Measurements from ENCODE around the gene GPR153.

Gene GPR153

GRCh38 chr1:6286266-6286665, 25.4 kb upstream of the GPR153 start:
- no peak for DNase-seq (ENCODE audit: low spot score)

GRCh38 chr1:6285336-6285735, 24.4 kb upstream of the GPR153 start:
- DNase-seq (ENCODE audit: low spot score), result no peak

DNA sequence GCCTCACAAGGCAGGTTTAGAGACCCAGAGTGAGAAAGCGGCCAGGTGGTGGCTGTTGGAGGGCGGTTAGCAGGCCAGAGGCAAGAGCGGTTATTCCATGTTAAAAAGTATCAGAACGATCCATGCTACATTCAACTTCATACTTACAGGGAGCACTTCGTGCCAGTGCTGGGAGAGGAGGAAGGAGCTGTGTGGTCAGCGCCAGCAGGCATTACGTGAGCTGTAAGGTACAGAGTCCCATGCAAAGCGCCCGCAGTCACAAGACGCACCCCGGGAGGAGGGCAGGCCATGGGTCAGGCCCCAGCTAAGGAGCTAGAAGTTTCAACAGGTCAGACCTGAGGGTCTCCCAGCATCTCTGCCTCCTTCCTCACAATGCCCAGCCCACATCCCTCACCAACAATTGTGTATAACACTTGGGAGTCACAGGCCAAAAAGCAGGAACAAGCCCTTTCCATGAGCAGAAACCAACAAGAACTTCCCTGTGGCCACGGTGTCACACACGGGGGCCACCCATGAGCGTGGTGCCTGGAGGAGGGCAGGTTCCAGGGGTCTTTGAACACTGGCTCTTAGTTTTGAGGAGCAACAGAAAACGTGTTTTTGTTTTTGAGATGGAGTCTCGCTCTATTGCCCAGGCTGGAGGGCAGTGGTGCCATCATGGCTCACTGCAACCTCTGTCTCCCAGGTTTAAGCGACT, 21.8 kb upstream of the GPR153 start:
- DNase-seq (ENCODE audit: low spot score), result no peak

GRCh38 chr1:6281511-6282402, 20.9 kb upstream of the GPR153 start:
- no peak for DNase-seq (ENCODE audit: low spot score)

DNA sequence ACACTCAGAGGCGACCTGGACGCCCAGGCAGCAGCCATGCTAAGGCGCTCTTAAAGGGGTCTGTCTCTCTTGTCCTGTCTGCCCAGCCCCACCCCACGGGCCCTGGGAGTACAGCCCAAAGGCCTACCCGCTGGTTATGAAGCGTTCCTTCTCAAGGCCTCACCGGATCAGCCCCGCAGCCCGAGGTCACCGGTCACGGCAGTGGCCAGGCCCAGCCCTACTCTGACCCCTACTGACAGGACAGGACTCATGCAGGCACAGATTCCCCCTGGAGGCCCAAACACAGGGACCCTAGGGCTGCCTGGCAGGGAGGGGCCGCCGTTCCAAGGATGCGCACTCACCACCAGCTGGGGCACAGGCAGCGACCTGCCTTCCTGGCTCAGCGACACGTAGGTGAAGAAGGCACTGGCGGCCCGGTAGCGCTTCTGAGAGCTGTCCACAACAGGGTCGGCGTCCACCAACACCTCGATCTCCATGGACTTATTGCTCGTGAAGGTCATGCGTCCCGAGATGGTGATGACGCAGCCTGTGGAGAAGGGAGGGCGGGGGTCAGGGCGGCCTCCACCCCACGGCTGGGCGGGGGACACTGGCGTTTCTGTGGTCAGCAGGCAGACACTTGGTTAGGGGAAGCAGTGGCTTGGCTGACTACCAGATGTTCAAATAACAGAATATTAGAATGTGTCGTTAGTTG, 20.0 kb upstream of the GPR153 start:
- no peak for DNase-seq (ENCODE audit: low spot score)

DNA sequence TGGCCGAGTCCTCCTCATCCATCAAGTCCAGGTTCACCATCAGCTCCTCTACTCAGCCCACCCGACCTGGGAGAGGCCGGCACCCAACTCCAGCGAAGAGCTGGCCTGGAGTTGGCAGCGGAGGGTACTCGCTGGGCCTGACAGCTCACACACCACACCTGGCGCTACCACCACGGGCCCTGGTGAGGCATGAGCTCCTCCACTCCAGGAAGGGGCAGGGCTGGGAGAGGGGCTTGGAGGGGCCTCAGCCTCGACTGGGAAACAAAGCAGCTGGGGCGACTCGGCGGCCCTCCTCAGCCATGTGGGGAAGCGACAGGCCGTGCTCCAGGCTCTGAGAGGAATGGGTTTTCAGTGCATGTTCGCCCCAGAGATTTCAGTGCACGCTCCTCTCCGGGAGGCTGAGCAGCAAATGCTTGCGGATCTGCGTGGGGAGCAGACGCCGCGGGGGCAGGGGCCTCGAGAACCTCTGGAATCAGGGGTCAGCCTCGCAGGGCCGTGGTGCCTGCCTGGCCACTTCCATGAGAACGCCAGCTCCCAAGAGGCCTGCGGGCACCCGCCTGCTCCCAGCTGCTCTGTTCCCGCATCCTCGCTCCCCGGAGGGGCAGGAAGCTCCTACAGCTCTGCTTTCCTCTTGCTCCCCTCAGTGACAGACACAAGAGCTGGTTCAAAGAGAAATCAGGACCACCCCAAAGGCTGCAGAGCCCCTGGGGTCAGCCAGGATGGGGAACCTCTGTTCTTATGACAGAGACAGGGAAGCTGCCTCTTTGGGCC, 18.9 kb upstream of the GPR153 start:
- DNase-seq (ENCODE audit: low spot score), result no peak

- no peak for DNase-seq (ENCODE audit: low spot score)
These were observed 18.2 kb upstream of the GPR153 start for GRCh38 chr1:6279066-6279465.

- DNase-seq (ENCODE audit: low spot score), result no peak
These were observed 17.4 kb upstream of the GPR153 start for GRCh38 chr1:6278263-6278662.

GRCh38 chr1:6276811-6277555, 16.1 kb upstream of the GPR153 start:
- no peak for DNase-seq (ENCODE audit: low spot score)

GRCh38 chr1:6275826-6276782, 15.2 kb upstream of the GPR153 start:
- peak; percentile 26 for DNase-seq (ENCODE audit: low spot score)

GRCh38 chr1:6274622-6275139, 13.8 kb upstream of the GPR153 start:
- DNase-seq (ENCODE audit: low spot score), result no peak

DNA sequence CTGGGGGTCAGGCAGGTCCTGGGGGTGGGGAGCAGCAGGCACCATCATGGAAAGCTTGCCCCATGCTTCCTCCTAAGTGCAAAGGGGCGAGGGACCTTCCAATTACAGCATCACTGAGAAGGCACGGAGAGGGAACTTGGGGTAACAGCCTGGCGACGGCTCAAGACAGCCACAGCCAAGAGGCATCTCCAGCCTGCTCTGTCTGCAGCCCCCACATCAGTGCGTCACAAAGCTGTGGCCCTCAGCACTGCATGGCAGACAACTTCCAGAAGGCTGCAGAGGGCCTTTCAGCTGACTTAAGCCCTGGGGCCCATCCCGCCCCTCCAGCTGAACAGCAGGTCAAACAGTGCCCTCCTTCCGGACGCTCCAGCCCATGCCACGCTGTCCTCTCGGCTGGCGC, 13.2 kb upstream of the GPR153 start:
- no peak for DNase-seq (ENCODE audit: low spot score)

GRCh38 chr1:6273380-6273891, 12.5 kb upstream of the GPR153 start:
- peak; percentile 48 for DNase-seq (ENCODE audit: low spot score)

GRCh38 chr1:6272868-6273267, 12.0 kb upstream of the GPR153 start:
- DNase-seq (ENCODE audit: low spot score), result no peak

DNA sequence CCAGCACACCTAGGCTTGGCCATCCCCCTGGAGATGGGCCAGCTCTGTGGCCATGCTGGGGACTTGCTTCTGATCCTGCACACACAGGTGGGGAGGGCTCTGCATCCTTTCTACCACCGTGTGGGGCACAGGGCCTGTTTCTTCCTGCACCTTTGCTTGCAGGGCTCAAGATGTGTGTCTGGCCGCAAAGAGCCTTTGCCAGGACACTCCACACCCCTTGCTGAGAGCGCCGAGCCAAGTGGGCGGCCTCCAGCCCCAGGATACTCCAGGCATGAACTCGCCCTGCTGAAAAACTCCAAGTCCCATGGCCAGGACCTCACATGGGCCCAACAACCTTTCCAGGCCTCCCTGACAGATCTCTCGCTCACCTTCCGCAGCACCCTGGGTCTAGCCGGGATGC, 11.6 kb upstream of the GPR153 start:
- no peak for DNase-seq (ENCODE audit: low spot score)

DNA sequence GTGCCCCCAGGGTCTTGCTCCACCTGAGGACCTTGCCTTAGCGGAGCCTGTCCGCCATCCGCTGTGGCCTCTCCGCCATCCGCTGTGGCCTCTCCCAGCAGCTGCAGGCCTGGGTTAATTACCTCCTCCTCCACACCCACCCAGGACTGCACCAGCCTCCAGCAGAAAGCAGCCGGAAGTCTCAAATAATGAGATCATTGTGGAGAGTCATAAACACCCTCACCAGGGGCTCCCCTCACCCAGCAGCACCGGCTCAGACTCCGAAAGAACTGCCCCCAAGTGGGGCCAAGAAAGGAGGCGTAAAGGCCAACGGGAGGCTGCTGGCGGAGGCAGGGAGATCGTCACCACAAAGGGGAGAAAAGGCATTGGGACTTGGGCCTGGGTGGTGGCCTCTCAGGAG, 10.7 kb upstream of the GPR153 start:
- DNase-seq (ENCODE audit: low spot score), result no peak

DNA sequence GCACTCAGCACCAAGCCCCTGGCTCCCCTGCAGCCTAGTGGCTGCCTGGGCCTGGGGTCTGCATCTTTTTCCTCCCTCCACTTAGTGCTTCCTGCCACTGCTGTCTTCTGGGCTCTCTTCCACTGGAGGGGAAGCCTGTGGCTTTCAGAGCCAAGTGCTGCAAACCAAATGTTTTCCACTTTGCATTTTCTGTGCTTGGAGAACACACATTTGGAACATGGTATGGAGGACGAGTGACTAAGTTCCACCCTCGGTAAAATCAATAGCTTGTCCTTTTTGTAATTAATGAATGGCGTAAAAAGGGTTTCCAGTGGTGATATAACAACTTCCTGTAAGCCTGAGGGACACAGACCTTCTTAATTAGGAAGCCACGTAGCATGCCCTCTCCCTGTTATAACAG, 10.1 kb upstream of the GPR153 start:
- DNase-seq (ENCODE audit: low spot score), result no peak

- no peak for DNase-seq (ENCODE audit: low spot score)
These were observed 9.5 kb upstream of the GPR153 start for GRCh38 chr1:6270401-6270800.

DNA sequence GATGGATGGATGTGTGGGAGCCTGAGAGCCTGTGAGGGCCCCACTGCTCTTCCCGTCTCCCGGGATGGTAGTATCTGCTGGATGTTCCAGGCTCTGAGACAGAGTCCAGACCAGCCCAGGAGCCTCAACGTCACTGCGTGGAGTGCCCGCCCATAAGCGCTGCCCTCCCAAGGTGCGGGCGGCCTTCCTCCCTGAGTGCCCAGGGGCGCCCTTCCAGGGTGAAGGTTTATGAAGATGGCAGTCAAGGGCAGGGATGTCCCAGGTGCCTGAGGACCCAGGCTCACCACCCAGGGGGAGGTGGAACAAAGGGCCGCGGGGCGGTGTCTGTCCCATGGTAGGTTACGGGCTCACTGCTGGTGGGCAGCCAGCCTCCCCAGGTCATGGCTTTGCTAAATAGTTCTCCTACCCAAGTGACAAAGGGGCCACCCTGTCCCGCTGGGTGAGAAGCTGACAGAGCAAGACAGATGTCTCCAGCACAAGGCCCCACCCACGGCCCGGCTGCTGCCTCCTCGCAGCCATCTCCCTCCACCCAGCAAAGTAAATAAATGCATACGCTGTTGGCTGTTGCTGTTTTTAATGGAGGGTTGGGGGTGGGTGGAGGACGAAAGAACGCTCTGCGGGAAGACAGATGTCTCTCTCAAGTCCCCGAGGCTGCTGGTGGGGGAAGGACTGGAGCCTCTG, 9.0 kb upstream of the GPR153 start:
- no peak for DNase-seq (ENCODE audit: low spot score)
